ENCODE measurements around the gene ZCCHC7. TPM values are rescaled to one million over a fixed set of nuclear protein-coding genes. Genes with fewer than 3 reads are reported as not detected.

Gene ZCCHC7
- total and polyA plus RNA-seq, 9 donors = 15.8 to 37.4 (median 28.4) TPM

- no peak overlapping the region for H3K4me3 ChIP-seq
- DNase-seq = no peak
- no peak overlapping the region for H3K27ac ChIP-seq
- intact Hi-C loops (cut with DNase I) = no loop called here
- H3K4me1 ChIP-seq (ENCODE audit: insufficient read depth) = no peaks in the 10 kb centered on the region
- no peaks in the 10 kb centered on the region for H3K9me3 ChIP-seq
- 90 to 98% (median 95%) methylated on average over 1 of the region's 1 CpG for WGBS, 3 donors
- no peaks in the 10 kb centered on the region for H3K36me3 ChIP-seq
- no peaks in the 10 kb centered on the region for H3K27me3 ChIP-seq
- no peak for TF ChIP-seq CTCF (IDR thresholded peaks at IDR 0.05)
- no peak for TF ChIP-seq EP300 (IDR thresholded peaks at IDR 0.05)
- no peak for TF ChIP-seq POLR2A (IDR thresholded peaks at IDR 0.05)
Observed at GRCh38 chr9:37373621-37374020, 253.2 kb downstream of the ZCCHC7 start.

DNA sequence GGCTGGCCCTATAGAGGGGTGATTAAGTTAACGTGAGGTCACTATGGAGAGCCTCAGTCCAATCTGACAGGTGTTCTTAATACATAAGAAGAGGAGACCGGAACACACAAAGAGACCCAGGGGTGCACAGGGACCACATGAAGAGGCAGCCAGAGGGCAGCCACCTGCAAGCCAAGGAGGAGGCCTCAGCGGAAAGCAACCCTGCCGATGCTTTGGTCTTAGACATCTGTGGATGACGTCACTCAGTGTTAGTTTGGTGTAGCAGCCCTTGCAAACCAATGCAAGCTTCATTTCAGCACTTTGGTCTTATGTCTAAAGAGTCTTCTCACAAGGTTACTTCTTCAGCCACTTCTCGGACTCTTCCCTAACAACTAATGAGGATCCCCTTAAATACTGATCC is 254.5 kb downstream of the ZCCHC7 start:
- Histone ChIP-seq H3K9me3 (no peaks in the 10 kb centered on the region), H3K27me3 (no peaks in the 10 kb centered on the region), H3K4me3 (no peak overlapping the region), H3K36me3 (no peaks in the 10 kb centered on the region), H3K27ac (no peak overlapping the region), H3K4me1 (ENCODE audit: insufficient read depth) (no peaks in the 10 kb centered on the region)
- WGBS, 3 donors = 86 to 89% (median 89%) methylated on average over 6 of the region's 6 CpGs
- TF ChIP-seq POLR2A (IDR thresholded peaks at IDR 0.05) = no peak
- no peak for TF ChIP-seq CTCF (IDR thresholded peaks at IDR 0.05)
- no peak for TF ChIP-seq EP300 (IDR thresholded peaks at IDR 0.05)
- DNase-seq = no peak
- intact Hi-C loops (cut with DNase I) = no loop called here

- no peak overlapping the region for H3K4me3 ChIP-seq
- no peak overlapping the region for H3K27ac ChIP-seq
- 77 to 82% (median 79%) methylated on average over 13 of the region's 13 CpGs for WGBS, 3 donors
- no peak for TF ChIP-seq CTCF (IDR thresholded peaks at IDR 0.05)
- TF ChIP-seq POLR2A (IDR thresholded peaks at IDR 0.05) = no peak
- no peak for TF ChIP-seq EP300 (IDR thresholded peaks at IDR 0.05)
- intact Hi-C loops (cut with DNase I) = no loop called here
- no peaks in the 10 kb centered on the region for H3K4me1 ChIP-seq (ENCODE audit: insufficient read depth)
- H3K9me3 ChIP-seq = no peaks in the 10 kb centered on the region
- no peaks in the 10 kb centered on the region for H3K27me3 ChIP-seq
- no peak for DNase-seq
- H3K36me3 ChIP-seq = no peaks in the 10 kb centered on the region
Observed at GRCh38 chr9:37377688-37378612, 257.6 kb downstream of the ZCCHC7 start.

GRCh38 chr9:37378613-37379004 is 258.2 kb downstream of the ZCCHC7 start:
- intact Hi-C loops (cut with DNase I) = no loop called here
- H3K27ac ChIP-seq = no peak overlapping the region
- H3K36me3 ChIP-seq = no peaks in the 10 kb centered on the region
- no peaks in the 10 kb centered on the region for H3K27me3 ChIP-seq
- TF ChIP-seq EP300 (IDR thresholded peaks at IDR 0.05) (no peak), POLR2A (IDR thresholded peaks at IDR 0.05) (no peak), CTCF (IDR thresholded peaks at IDR 0.05) (no peak)
- H3K4me3 ChIP-seq = no peak overlapping the region
- no peaks in the 10 kb centered on the region for H3K9me3 ChIP-seq
- DNase-seq = no peak
- H3K4me1 ChIP-seq (ENCODE audit: insufficient read depth) = no peaks in the 10 kb centered on the region
- WGBS, 3 donors = 87 to 92% (median 89%) methylated on average over 19 of the region's 19 CpGs
